Measurements from ENCODE around the gene RNF11. TPM values are rescaled to one million over a fixed set of nuclear protein-coding genes. Genes with fewer than 3 reads are reported as not detected.

RNF11 gene
- total RNA-seq, 4 donors from 2014 or later, result 36.9 to 110 (median 75.6) TPM

DNA sequence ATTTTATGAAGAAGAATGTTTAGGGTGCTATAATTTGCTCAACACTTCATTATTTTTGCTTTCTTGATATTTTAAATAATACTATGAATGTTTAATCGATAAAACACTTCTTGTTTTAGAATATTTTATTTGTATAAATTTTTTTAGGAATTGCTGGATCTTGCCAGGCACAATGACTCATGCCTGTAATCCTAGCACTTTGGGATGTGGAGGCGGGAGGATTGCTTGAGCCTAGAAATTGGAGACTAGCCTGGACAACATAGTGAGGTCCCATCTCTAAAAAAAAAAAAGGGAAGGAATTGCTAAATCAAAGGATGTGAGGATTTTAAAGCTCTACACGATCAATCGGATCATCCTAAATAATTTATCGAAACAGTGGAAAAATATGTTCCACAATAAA is 17.6 kb downstream of the RNF11 start:
- Histone ChIP-seq H3K27ac (no peak overlapping the region), H3K27me3 (no peaks in the 10 kb centered on the region), H3K36me3 (no peaks in the 10 kb centered on the region), H3K9me3 (no peaks in the 10 kb centered on the region), H3K4me1 (peaks cover 0 to 1% of the 10 kb centered on the region in 2 donors), H3K4me3 (no peak overlapping the region)
- no peak for DNase-seq
- intact Hi-C loops (cut with DNase I; ENCODE audit: low total_unique reads), result no loop called here
- TF ChIP-seq, protein P1, sequence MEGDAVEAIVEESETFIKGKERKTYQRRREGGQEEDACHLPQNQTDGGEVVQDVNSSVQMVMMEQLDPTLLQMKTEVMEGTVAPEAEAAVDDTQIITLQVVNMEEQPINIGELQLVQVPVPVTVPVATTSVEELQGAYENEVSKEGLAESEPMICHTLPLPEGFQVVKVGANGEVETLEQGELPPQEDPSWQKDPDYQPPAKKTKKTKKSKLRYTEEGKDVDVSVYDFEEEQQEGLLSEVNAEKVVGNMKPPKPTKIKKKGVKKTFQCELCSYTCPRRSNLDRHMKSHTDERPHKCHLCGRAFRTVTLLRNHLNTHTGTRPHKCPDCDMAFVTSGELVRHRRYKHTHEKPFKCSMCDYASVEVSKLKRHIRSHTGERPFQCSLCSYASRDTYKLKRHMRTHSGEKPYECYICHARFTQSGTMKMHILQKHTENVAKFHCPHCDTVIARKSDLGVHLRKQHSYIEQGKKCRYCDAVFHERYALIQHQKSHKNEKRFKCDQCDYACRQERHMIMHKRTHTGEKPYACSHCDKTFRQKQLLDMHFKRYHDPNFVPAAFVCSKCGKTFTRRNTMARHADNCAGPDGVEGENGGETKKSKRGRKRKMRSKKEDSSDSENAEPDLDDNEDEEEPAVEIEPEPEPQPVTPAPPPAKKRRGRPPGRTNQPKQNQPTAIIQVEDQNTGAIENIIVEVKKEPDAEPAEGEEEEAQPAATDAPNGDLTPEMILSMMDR (IDR thresholded peaks at IDR 0.05), result no peak
- no peak for TF ChIP-seq POLR2A (IDR thresholded peaks at IDR 0.05)

DNA sequence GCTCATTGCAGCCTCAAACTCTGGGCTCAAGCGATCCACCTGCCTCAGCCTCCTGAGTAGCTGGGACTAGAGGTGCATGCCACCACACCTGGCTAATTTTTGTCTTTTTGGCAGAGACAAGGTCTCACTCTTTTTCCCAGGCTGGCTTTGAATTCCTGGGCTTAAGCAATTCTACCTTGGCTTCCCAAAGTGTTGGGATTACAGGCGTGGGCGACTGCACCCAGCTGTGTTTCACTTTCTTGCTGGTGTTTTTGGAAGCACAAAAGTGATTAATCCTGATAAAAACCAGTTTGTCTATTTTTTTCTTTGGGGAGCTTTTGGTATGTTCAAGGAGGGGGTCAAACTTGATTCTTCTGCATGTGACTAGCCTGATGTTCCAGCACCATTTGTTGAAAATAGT is 19.3 kb downstream of the RNF11 start:
- no peaks in the 10 kb centered on the region for H3K36me3 ChIP-seq
- intact Hi-C loops (cut with DNase I; ENCODE audit: low total_unique reads), result no loop called here
- H3K27ac ChIP-seq, result no peak overlapping the region
- no peak overlapping the region for H3K4me3 ChIP-seq
- no peak for TF ChIP-seq POLR2A (IDR thresholded peaks at IDR 0.05)
- TF ChIP-seq, protein P1 (IDR thresholded peaks at IDR 0.05), result no peak
- no peaks in the 10 kb centered on the region for H3K27me3 ChIP-seq
- DNase-seq, result no peak
- peaks cover 0 to 8% of the 10 kb centered on the region in 2 donors for H3K4me1 ChIP-seq
- no peaks in the 10 kb centered on the region for H3K9me3 ChIP-seq

- Histone ChIP-seq H3K4me1 (peaks cover 0 to 8% of the 10 kb centered on the region in 2 donors), H3K27ac (no peak overlapping the region), H3K36me3 (no peaks in the 10 kb centered on the region), H3K4me3 (no peak overlapping the region), H3K9me3 (no peaks in the 10 kb centered on the region), H3K27me3 (no peaks in the 10 kb centered on the region)
- intact Hi-C loops (cut with DNase I; ENCODE audit: low total_unique reads), result no loop called here
- DNase-seq, result no peak
- no peak for TF ChIP-seq POLR2A (IDR thresholded peaks at IDR 0.05)
- TF ChIP-seq, protein P1 (IDR thresholded peaks at IDR 0.05), result no peak
These were observed 27.2 kb downstream of the RNF11 start for GRCh38 chr1:51263147-51263877.

DNA sequence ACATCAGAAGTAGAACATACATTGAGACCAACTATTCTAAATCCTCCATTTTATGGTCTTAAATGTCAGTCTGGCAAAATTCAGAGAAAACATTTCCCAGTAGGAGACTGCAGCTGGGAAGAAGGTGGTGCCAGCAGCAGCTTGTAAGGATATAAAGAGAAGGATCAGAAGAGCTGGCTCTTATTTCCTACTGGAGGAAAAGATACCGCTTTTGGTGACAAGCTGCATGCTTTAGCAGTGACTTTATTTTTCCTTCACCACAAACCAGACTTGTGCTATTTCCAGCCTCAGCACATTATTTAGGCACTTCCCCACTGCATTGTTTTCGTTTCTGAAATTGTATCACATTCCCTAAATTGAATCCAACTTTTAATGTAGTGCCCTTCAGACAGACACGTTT is 28.4 kb downstream of the RNF11 start:
- Histone ChIP-seq H3K9me3 (no peaks in the 10 kb centered on the region), H3K4me1 (no peaks in the 10 kb centered on the region), H3K36me3 (no peaks in the 10 kb centered on the region), H3K27me3 (no peaks in the 10 kb centered on the region), H3K27ac (peak overlapping the region in 1 of 2 donors; percentile 53), H3K4me3 (no peak overlapping the region)
- TF ChIP-seq, protein P1 (IDR thresholded peaks at IDR 0.05), result no peak
- TF ChIP-seq POLR2A (IDR thresholded peaks at IDR 0.05), result no peak
- intact Hi-C loops (cut with DNase I; ENCODE audit: low total_unique reads), result no loop called here
- no peak for DNase-seq

DNA sequence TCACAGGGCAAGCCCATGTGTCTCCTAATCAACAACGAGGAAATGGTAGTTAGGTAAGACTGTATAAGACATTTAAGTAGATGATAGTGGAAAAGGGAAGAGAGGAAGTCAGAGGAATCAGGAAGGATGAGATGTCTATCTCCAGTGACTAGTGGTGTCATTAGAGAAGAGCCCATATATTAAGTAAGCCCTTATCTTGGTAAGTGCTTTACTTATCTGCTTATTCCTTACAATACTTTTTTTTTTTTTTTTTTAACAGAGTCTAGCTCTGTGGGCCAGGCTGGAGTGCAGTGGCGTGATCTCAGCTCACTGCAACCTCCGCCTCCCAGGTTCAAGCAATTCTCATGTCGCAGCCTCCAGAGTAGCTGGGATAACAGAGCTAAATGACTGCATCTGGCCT is 29.5 kb downstream of the RNF11 start:
- Histone ChIP-seq H3K9me3 (no peaks in the 10 kb centered on the region), H3K36me3 (no peaks in the 10 kb centered on the region), H3K4me3 (no peak overlapping the region), H3K27ac (no peak overlapping the region), H3K4me1 (no peaks in the 10 kb centered on the region), H3K27me3 (no peaks in the 10 kb centered on the region)
- DNase-seq, result no peak
- intact Hi-C loops (cut with DNase I; ENCODE audit: low total_unique reads), result no loop called here
- TF ChIP-seq, protein P1 (IDR thresholded peaks at IDR 0.05), result no peak
- no peak for TF ChIP-seq POLR2A (IDR thresholded peaks at IDR 0.05)

Data from uterus (tissue), 4 donors.